HCT116 (cell line): ENCODE measurements around the gene TMEM117. TPM values are rescaled to one million over a fixed set of nuclear protein-coding genes. Genes with fewer than 3 reads are reported as not detected.

ENCODE experiments used
- ATAC-seq: fragments of 200-7000 bp; cut with Tn5 transposase; 2 replicates; pipeline ENCODE4 v1.9.1; 2020; ENCODE audit warnings: mild to moderate bottlenecking, moderate library complexity
- BruUV-seq: library from RNA; stranded (reverse); fragments of 400-500 nt; replicated peaks from 2 replicates; lab custom pipeline; 2021; lab: Mats Ljungman, UMichigan
- CTCF ChIA-PET: fragments of 300-600 bp; sonication (Branson Sonifier 250); formaldehyde crosslinking; loops from one replicate; lab custom pipeline; 2021; ENCODE audit warnings: antibody characterized with exemption; lab: Charles Lee
- POLR2A ChIA-PET: fragments of 300-600, 350-600 bp; sonication (Branson Sonifier 250); formaldehyde crosslinking; loops from one replicate; lab custom pipeline; 2021; ENCODE audit warnings: antibody characterized with exemption; lab: Charles Lee
- RAD21 ChIA-PET, 2 experiments: fragments of 300-600 bp; sonication (Branson Sonifier 250); formaldehyde crosslinking; loops; one replicate each; lab custom pipeline; 2023; ENCODE audit warnings: low total read pairs in 2 of 2; ENCODE audit not compliant: uncharacterized antibody in 2 of 2, unreplicated experiment in 2 of 2, low non-redundant PET in 1 of 2; lab: Charles Lee
- DNase-seq: peaks from one replicate; pipeline ENCODE4 v3.0.0-alpha.2; 2010; ENCODE audit warnings: low read depth, low spot score
- H2AFZ ChIP-seq: fragments of 200-600 bp; shearing (Covaris generic), sonication (generic); 2 replicates; pipeline ENCODE4 v1.6.1; 2017; ENCODE audit warnings: low read depth, mixed run types, mixed read lengths, antibody characterized with exemption, low read length; ENCODE audit not compliant: poor library complexity, severe bottlenecking
- H3K27ac ChIP-seq: 2 replicates; pipeline ENCODE4 v1.5.1; 2012; ENCODE audit warnings: low read depth, low read length
- H3K27me3 ChIP-seq: fragments of 200-600 bp; sonication (generic); 2 replicates; pipeline ENCODE4 v1.6.1; 2016; ENCODE audit warnings: mixed run types, low read length, mixed read lengths; ENCODE audit not compliant: insufficient read depth
- H3K36me3 ChIP-seq, 2 experiments: fragments of 200-500 bp in 1 of 2; fragments of 200-600 bp in 1 of 2; sonication (Bioruptor generic) in 1 of 2; sonication (generic) in 1 of 2; 2 replicates each; pipeline versions ENCODE4 v1.5.1 to v1.6.1; 2014 to 2016; ENCODE audit warnings: low read length in 2 of 2, inconsistent platforms in 1 of 2, mixed read lengths in 1 of 2, mixed run types in 1 of 2; ENCODE audit not compliant: insufficient read depth in 2 of 2, control insufficient read depth in 1 of 2
- H3K4me1 ChIP-seq, 2 experiments: fragments of 200-600 bp in 1 of 2; sonication (generic) in 1 of 2; 2 replicates each; pipeline versions ENCODE4 v1.5.1 to v1.6.1; 2012 to 2017; ENCODE audit warnings: low read length in 2 of 2, inconsistent platforms in 1 of 2, mild to moderate bottlenecking in 1 of 2, mixed read lengths in 1 of 2, mixed run types in 1 of 2, moderate library complexity in 1 of 2; ENCODE audit not compliant: insufficient read depth in 2 of 2, control insufficient read depth in 1 of 2
- H3K4me2 ChIP-seq: fragments of 200-600 bp; sonication (generic); 2 replicates; pipeline ENCODE4 v1.6.1; 2017; ENCODE audit warnings: mixed run types, low read length, mixed read lengths
- H3K4me3 ChIP-seq, 2 experiments: fragments of 200-600 bp in 1 of 2; sonication (generic) in 1 of 2; replicated peaks in 1 of 2; 2 replicates each; pipeline ENCODE4 v1.5.1; 2011 to 2016; ENCODE audit warnings: low read length in 2 of 2, control low read depth in 1 of 2, low read depth in 1 of 2, mild to moderate bottlenecking in 1 of 2, mixed read lengths in 1 of 2, mixed run types in 1 of 2
- H3K79me2 ChIP-seq: fragments of 200-600 bp; sonication (generic); 2 replicates; pipeline ENCODE4 v1.6.1; 2017; ENCODE audit warnings: mild to moderate bottlenecking, mixed run types, low read length, moderate library complexity, mixed read lengths; ENCODE audit not compliant: insufficient read depth
- H3K9ac ChIP-seq: fragments of 200-600 bp; sonication (generic); 2 replicates; pipeline ENCODE4 v1.6.1; 2016; ENCODE audit warnings: low read length, mixed read lengths
- H3K9me2 ChIP-seq: fragments of 200-600 bp; sonication (generic), shearing (Covaris generic); 2 replicates; pipeline ENCODE4 v1.6.1; 2017; ENCODE audit warnings: mixed run types, mild to moderate bottlenecking, moderate library complexity; ENCODE audit not compliant: insufficient read depth
- H3K9me3 ChIP-seq, 2 experiments: fragments of 200-500 bp in 1 of 2; fragments of 200-600 bp in 1 of 2; sonication (Bioruptor generic) in 1 of 2; sonication (generic) in 1 of 2; 2 replicates each; pipeline ENCODE4 v1.6.1; 2014 to 2017; ENCODE audit warnings: low read length in 2 of 2, mixed read lengths in 2 of 2, inconsistent platforms in 1 of 2, low read depth in 1 of 2, mild to moderate bottlenecking in 1 of 2, mixed run types in 1 of 2, moderate library complexity in 1 of 2; ENCODE audit not compliant: control insufficient read depth in 1 of 2, insufficient read depth in 1 of 2
- H4K20me1 ChIP-seq: fragments of 200-600 bp; sonication (generic), shearing (Covaris generic); 2 replicates; pipeline ENCODE4 v1.6.1; 2017; ENCODE audit warnings: mixed run types, mild to moderate bottlenecking, moderate library complexity; ENCODE audit not compliant: insufficient read depth
- EGR1 ChIP-seq: IDR thresholded peaks from 2 replicates; pipeline ENCODE4 v1.6.1; 2012; ENCODE audit warnings: low read depth
- ELF1 ChIP-seq: IDR thresholded peaks from 2 replicates; pipeline ENCODE4 v1.6.1; 2012; ENCODE audit warnings: low read depth, borderline replicate concordance
- EZH2 ChIP-seq: fragments of 200-600 bp; sonication (generic); IDR thresholded peaks from 2 replicates; pipeline ENCODE4 v1.6.1; 2017; ENCODE audit warnings: antibody characterized with exemption, mixed run types
- FOSL1 ChIP-seq: IDR thresholded peaks from 2 replicates; pipeline ENCODE4 v1.6.1; 2012; ENCODE audit warnings: low read depth
- JUND ChIP-seq: IDR thresholded peaks from 2 replicates; pipeline ENCODE4 v1.6.1; 2012
- POLR2A ChIP-seq: IDR thresholded peaks from 2 replicates; pipeline ENCODE4 v1.7.0; 2011; ENCODE audit warnings: borderline replicate concordance; ENCODE audit not compliant: insufficient read depth, insufficient read length; ENCODE audit errors: extremely low read depth
- POLR2AphosphoS5 ChIP-seq: IDR thresholded peaks from 2 replicates; pipeline ENCODE4 v1.6.1; 2011; ENCODE audit warnings: mild to moderate bottlenecking, low read depth, low read length, moderate library complexity
- RAD21 ChIP-seq: IDR thresholded peaks from 2 replicates; pipeline ENCODE4 v1.6.1; 2012; ENCODE audit warnings: low read depth, mild to moderate bottlenecking
- SIN3A ChIP-seq: IDR thresholded peaks from 2 replicates; pipeline ENCODE4 v1.6.1; 2012; ENCODE audit warnings: low read depth
- SP1 ChIP-seq: IDR thresholded peaks from 2 replicates; pipeline ENCODE4 v1.6.1; 2012; ENCODE audit warnings: low read depth
- ZNF274 ChIP-seq: fragments of 200-500 bp; sonication (Bioruptor generic); IDR thresholded peaks from 2 replicates; pipeline ENCODE4 v1.6.1; 2014; ENCODE audit warnings: mild to moderate bottlenecking, low read depth, low read length, inconsistent platforms
- intact Hi-C: fragments of 100-400 bp; cut with micrococcal nuclease; formaldehyde crosslinking; loops from 2 replicates; pipeline ENCODE4 v1.10.0; 2022
- total RNA-seq: library from RNA; stranded (reverse); gene quantifications from one replicate; pipeline ENCODE4 v1.2.1, GENCODE V29; 2021; ENCODE audit not compliant: unreplicated experiment
- TF ChIP-seq, protein P1 (sequence below), 3 experiments: fragments of 200-600 bp in 1 of 3; sonication (generic) in 1 of 3; IDR thresholded peaks in 2 of 3; conservative IDR thresholded peaks in 1 of 3; 2 replicates each; pipeline ENCODE4 v1.5.1; 2012 to 2017; ENCODE audit warnings: low read depth in 2 of 3, low read length in 2 of 3, antibody characterized with exemption in 1 of 3, borderline replicate concordance in 1 of 3, control low read depth in 1 of 3, mild to moderate bottlenecking in 1 of 3, mixed read lengths in 1 of 3, mixed run types in 1 of 3, moderate library complexity in 1 of 3; ENCODE audit not compliant: insufficient read depth in 1 of 3
- TF ChIP-seq, protein P2 (sequence below): IDR thresholded peaks from 2 replicates; pipeline ENCODE4 v1.6.1; 2011; ENCODE audit warnings: mild to moderate bottlenecking, low read length, moderate library complexity; ENCODE audit not compliant: insufficient replicate concordance; ENCODE audit errors: extremely low read depth
- TF ChIP-seq, protein P3 (sequence below): IDR thresholded peaks from 2 replicates; pipeline ENCODE4 v1.6.1; 2012

Gene TMEM117
- total RNA-seq, 1 experiment from 2014 or later, result 3.6 TPM

DNA sequence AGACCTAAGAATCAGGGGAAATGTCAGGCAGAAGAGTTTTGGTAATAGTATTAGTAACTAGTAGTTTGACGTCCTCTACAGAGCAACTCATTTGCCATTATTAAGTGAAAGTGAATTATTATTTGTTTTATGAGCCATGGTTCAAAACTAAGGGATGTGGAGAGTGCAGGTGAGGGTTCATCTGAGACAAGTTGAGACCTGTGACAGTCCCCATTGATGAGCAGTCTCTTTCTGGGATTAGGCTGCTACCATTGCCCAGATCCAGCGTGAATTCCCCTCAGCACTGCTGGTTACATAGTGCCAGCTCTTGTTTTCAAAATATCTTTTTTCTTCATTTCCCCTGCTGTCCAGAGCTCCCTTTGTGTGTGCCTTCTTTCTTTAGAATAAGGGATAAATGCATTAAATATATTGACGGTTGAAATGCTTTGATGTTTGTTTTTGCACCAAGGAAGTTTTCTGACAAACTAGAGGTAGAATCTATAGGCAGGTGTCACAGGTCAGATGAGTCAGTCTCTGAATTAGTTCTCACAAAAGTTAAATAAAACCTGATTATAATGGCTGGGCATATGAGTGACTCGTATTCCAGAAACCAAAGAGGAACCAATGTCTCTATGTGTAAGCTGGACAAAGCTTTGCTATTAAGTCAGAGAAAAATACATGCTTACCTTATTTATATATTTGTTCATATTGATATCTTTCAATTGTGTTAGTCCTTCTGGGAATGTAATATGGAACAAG, 381.4 kb downstream of the TMEM117 start:
- intact Hi-C loops, result no loop called here
- H3K36me3 ChIP-seq, result no peaks in the 10 kb centered on the region; a peak in 1 of 4 replicates
- H2AFZ ChIP-seq, result no peak overlapping the region
- ChIA-PET RAD21 (no interaction called here), POLR2A (no interaction called here), CTCF (no interaction called here)
- no peaks in the 10 kb centered on the region for H3K27me3 ChIP-seq
- H3K79me2 ChIP-seq, result no peaks in the 10 kb centered on the region
- BruUV-seq, result no TSS peak
- H3K4me2 ChIP-seq, result no peak overlapping the region
- DNase-seq, result no peak
- H3K9ac ChIP-seq, result no peak overlapping the region
- H4K20me1 ChIP-seq, result no peaks in the 10 kb centered on the region
- TF ChIP-seq JUND (no peak), FOSL1 (no peak), SP1 (no peak), EZH2 (no peak), SIN3A (no peak), ELF1 (no peak), RAD21 (no peak), POLR2AphosphoS5 (no peak), POLR2A (no peak), EGR1 (no peak), ZNF274 (no peak)
- TF ChIP-seq, protein P1, sequence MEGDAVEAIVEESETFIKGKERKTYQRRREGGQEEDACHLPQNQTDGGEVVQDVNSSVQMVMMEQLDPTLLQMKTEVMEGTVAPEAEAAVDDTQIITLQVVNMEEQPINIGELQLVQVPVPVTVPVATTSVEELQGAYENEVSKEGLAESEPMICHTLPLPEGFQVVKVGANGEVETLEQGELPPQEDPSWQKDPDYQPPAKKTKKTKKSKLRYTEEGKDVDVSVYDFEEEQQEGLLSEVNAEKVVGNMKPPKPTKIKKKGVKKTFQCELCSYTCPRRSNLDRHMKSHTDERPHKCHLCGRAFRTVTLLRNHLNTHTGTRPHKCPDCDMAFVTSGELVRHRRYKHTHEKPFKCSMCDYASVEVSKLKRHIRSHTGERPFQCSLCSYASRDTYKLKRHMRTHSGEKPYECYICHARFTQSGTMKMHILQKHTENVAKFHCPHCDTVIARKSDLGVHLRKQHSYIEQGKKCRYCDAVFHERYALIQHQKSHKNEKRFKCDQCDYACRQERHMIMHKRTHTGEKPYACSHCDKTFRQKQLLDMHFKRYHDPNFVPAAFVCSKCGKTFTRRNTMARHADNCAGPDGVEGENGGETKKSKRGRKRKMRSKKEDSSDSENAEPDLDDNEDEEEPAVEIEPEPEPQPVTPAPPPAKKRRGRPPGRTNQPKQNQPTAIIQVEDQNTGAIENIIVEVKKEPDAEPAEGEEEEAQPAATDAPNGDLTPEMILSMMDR (IDR thresholded peaks at IDR 0.05 in 2 of 3, conservative IDR thresholded peaks at IDR 0.05 in 1 of 3; ENCODE audit: borderline replicate concordance in 1 of 3, insufficient read depth in 1 of 3, low read depth in 2 of 3, low read length in 2 of 3), result no peak
- TF ChIP-seq, protein P2, sequence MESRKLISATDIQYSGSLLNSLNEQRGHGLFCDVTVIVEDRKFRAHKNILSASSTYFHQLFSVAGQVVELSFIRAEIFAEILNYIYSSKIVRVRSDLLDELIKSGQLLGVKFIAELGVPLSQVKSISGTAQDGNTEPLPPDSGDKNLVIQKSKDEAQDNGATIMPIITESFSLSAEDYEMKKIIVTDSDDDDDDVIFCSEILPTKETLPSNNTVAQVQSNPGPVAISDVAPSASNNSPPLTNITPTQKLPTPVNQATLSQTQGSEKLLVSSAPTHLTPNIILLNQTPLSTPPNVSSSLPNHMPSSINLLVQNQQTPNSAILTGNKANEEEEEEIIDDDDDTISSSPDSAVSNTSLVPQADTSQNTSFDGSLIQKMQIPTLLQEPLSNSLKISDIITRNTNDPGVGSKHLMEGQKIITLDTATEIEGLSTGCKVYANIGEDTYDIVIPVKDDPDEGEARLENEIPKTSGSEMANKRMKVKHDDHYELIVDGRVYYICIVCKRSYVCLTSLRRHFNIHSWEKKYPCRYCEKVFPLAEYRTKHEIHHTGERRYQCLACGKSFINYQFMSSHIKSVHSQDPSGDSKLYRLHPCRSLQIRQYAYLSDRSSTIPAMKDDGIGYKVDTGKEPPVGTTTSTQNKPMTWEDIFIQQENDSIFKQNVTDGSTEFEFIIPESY, result no peak
- TF ChIP-seq, protein P3, sequence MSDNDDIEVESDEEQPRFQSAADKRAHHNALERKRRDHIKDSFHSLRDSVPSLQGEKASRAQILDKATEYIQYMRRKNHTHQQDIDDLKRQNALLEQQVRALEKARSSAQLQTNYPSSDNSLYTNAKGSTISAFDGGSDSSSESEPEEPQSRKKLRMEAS, result no peak
- H3K4me3 ChIP-seq, result no peak overlapping the region
- H3K9me2 ChIP-seq, result no peaks in the 10 kb centered on the region
- no peaks in the 10 kb centered on the region for H3K9me3 ChIP-seq
- H3K4me1 ChIP-seq, result no peaks in the 10 kb centered on the region
- ATAC-seq, result no peak
- no peak overlapping the region for H3K27ac ChIP-seq
